Urinary bladder (tissue), 4 donors: Measurements from ENCODE around the gene ALKBH8. TPM values are rescaled to one million over a fixed set of nuclear protein-coding genes. Genes with fewer than 3 reads are reported as not detected.

Source experiments
- DNase-seq: peaks from one replicate; pipeline ENCODE4 v3.0.0-alpha.2; 2015; ENCODE audit errors: extremely low spot score
- H3K27ac ChIP-seq: one replicate; pipeline ENCODE4 v1.5.1; 2013; ENCODE audit warnings: low read depth, mild to moderate bottlenecking, moderate library complexity
- H3K36me3 ChIP-seq: one replicate; pipeline ENCODE4 v1.6.1; 2013; ENCODE audit warnings: mild to moderate bottlenecking, moderate library complexity; ENCODE audit not compliant: insufficient read depth
- H3K4me1 ChIP-seq: one replicate; pipeline ENCODE4 v1.6.1; 2013; ENCODE audit warnings: mild to moderate bottlenecking, moderate library complexity; ENCODE audit not compliant: insufficient read depth
- H3K4me3 ChIP-seq: one replicate; pipeline ENCODE4 v1.5.1; 2013; ENCODE audit warnings: low read depth, low read length
- WGBS: extraction: QIAGEN DNeasy Blood & Tissue Kit; methylation state at CpG from one replicate; pipeline ENCODE4 v1.1.7; 2013; 5-methylcytosine and 5-hydroxymethylcytosine counted together
- polyA plus RNA-seq: library from polyadenylated mRNA; stranded (reverse); fragments of 200-250 nt; gene quantifications from one replicate; pipeline ENCODE4 v1.2.3, GENCODE V29; 2013
- total RNA-seq: library from RNA; depleted of rRNA; stranded (reverse); fragments of >200 nt; gene quantifications from one replicate; pipeline ENCODE4 v1.2.3, GENCODE V29; 2014
- donor health status: healthy with polysubstance abuse.
- donor health status: healthy.

The ALKBH8 gene, protein sequence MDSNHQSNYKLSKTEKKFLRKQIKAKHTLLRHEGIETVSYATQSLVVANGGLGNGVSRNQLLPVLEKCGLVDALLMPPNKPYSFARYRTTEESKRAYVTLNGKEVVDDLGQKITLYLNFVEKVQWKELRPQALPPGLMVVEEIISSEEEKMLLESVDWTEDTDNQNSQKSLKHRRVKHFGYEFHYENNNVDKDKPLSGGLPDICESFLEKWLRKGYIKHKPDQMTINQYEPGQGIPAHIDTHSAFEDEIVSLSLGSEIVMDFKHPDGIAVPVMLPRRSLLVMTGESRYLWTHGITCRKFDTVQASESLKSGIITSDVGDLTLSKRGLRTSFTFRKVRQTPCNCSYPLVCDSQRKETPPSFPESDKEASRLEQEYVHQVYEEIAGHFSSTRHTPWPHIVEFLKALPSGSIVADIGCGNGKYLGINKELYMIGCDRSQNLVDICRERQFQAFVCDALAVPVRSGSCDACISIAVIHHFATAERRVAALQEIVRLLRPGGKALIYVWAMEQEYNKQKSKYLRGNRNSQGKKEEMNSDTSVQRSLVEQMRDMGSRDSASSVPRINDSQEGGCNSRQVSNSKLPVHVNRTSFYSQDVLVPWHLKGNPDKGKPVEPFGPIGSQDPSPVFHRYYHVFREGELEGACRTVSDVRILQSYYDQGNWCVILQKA
- total RNA-seq, result 11.1 TPM
- polyA plus RNA-seq, result 5.1 TPM

DNA sequence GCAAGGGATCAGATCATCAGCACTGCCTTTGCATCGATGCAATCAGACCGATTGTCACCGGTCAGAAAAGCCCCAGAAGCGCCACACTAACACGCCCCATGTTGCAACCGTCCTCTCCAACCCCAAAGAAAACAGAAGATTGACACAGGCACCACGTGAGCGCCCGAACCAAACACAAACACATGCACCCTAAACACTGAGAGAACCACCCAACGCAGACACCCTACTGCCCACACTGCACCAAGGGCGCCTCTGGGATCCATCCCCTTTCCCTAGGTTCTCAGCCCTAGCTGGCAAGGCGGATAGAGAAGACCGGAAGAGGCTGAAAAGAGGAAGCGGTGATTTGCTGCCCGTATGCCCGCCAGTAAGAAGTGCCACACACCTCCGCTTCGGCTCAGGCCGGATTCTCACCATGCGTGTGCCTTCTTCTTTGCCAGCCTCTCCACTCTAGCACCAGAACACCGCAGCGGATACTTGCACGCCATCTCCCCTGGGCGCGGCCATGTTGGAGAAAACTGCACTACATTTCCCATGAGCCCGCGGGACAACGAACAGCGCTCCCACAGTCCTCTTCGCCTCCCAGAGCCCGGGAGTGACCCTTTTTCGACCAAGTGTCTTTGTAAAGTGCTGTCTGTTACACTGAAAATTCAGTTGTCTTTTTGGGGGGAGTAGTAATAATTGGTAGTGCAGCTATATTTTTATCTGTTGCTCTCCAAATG, at the start of gene ALKBH8:
Gene ALKBH8, minus strand, starts transcription at position 517 of the 719 bp plus-strand sequence. CDS start 4,842 bp downstream, outside the sequence.
- DNase-seq, result peak; percentile 37
- no peaks in the 10 kb centered on the region for H3K36me3 ChIP-seq
- H3K27ac ChIP-seq, result peak within 1 kb of the TSS; percentile 69
- under 1% methylated on average over 32 of the region's 32 CpGs for WGBS
- peak within 1 kb of the TSS; percentile 62 for H3K4me3 ChIP-seq
- no peaks in the 10 kb centered on the region for H3K4me1 ChIP-seq

DNA sequence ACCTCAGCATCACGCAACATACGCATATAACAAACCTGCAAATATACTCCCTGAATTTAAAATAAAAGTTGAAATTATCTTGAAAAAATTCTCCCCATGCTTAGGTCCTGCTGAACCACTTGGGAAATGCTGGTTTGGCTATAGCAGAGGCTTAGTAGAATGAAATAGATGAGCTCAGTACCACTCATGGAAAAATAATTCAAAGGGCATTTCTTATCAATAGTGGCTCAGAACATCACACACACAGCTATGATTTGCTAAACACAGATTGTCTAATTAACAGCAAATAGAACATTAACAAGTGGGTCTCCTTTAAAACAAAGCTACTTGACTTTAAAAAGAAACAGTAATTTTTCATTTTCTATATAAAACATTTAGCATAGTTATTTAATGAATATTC, 46.9 kb upstream of the ALKBH8 start:
- H3K27ac ChIP-seq, result no peak overlapping the region
- WGBS, result 98% methylated on average over 2 of the region's 2 CpGs
- H3K36me3 ChIP-seq, result no peaks in the 10 kb centered on the region
- H3K4me1 ChIP-seq, result no peaks in the 10 kb centered on the region
- no peak overlapping the region for H3K4me3 ChIP-seq
- DNase-seq, result no peak

DNA sequence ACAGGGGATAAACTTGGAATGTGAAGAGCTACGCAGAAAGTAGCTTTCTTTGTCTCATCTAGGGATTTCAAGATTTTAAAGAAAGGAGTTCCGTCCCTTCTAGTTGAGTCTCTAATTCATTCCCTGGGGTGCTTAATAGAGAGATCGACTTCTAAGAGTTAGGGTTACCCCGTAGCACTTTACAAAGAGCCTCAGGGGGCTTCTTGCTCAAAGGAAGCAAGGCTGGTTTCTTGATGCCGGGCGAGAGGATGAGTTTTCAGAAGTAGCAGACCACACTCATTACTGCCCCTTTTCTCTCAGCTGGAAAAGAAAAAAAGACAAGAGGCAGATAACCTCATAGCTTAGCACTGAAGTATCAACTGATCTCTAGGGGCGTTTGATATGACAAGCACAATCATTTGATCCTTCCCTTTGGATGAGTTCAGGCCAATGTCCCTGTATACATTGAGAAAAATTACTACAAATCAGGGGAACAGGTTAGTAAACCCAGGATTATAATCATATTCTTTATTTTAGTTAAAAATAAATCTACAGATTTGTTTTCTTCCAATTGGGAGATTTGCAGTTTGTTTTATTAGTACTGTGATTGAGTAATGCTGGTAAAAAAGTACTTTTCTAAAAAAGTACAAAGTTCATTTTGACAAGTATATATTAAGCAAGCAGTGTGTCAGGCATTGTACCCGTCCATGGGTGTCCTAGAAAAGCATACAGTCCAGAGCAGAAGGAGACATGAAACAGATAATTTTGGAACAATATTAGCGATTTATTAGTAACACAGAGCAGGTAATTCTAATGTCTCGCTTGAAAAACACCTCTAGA, 44.1 kb upstream of the ALKBH8 start:
- Histone ChIP-seq H3K27ac (no peak overlapping the region), H3K4me3 (no peak overlapping the region), H3K36me3 (no peaks in the 10 kb centered on the region), H3K4me1 (no peaks in the 10 kb centered on the region)
- WGBS, result 41% methylated on average over 10 of the region's 10 CpGs
- no peak for DNase-seq

DNA sequence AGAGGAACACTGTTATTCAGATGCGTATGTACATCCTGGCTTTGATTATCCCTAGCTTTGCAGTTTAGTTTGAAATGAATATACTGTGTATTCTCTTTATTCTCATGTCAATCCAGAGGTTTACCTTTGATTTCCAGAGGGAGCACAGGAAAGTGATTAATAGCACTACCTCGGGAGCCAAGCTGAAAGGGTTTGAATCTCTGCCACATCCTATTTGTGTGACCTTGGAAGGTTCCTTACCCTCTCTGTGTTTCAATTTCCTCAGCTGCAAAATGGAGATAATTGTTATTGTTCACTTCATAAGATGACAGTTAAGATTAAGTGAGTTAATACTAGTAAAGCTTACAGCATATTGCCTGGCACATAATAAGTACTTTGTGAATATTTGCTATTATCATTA, 43.3 kb upstream of the ALKBH8 start:
- WGBS, result 32% methylated on average over 2 of the region's 2 CpGs
- DNase-seq, result no peak
- Histone ChIP-seq H3K4me3 (no peak overlapping the region), H3K4me1 (no peaks in the 10 kb centered on the region), H3K36me3 (no peaks in the 10 kb centered on the region), H3K27ac (no peak overlapping the region)

DNA sequence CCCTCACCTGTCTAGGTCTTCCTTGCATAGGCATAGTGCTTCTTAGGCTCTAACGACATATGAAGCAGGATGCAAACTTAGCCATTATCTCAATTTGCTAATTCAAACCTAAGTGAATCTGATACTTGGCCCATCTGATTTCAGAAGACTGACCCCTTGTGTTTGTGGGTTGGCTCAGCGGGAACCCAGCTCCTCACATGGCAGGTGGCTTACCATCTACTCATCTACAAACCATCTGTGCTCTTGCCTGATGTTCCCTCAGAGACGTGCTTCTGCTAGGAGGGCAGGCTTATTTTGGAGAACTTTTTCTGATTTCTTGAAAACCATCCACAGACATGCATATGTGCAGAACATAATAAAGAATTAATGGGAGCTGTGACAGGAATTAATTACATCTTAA, 40.6 kb upstream of the ALKBH8 start:
- WGBS, result 82% methylated on average over 3 of the region's 3 CpGs

DNA sequence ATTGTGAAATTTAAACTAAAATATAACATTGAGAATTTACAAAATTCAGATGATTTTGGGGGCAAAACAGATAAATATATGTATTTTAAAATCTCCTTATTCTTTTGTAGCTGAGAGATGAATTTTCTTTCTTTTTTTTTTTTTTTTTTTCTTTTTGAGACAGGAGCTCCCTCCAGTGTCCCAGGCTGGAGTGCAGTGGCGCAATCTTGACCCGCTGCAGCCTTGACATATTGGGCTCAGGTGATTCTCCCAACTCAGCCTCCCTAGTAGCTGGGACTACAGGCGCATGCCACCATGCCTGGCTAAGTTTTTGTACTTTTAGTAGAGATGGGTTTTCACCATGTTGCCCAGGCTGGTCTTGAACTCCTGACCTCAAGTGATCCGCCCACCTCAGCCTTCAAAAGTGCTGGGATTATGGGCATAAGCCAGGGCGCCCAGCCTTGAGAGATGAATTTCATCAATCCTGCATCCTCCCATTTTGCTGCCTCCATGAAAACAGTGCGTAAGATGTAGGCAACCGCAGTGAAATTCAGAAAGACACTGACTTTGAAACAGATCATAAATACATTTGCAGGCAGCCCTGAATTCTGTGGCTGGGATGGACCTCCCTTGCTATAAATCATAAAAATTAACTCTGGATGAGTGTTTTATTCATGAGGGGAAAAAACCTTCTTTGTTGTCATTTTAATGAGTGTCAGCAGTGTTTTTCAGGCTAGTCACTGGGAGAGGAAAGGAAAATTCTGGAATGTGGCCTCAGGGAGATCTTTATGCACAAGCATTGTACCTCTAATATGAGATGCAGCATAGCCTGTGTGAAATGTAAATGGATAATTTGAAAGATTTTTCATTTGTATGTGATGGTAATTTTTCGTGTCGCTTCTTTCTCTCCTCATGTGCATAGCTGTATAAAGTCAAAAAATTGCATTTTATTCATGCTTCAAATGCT, 39.8 kb upstream of the ALKBH8 start:
- no peaks in the 10 kb centered on the region for H3K4me1 ChIP-seq
- DNase-seq, result no peak
- H3K4me3 ChIP-seq, result no peak overlapping the region
- no peaks in the 10 kb centered on the region for H3K36me3 ChIP-seq
- 89% methylated on average over 9 of the region's 9 CpGs for WGBS
- H3K27ac ChIP-seq, result no peak overlapping the region

More for the DNA sequence above, 40.6 kb upstream of the ALKBH8 start:
- no peak overlapping the region for H3K4me3 ChIP-seq
- DNase-seq, result no peak
- no peaks in the 10 kb centered on the region for H3K4me1 ChIP-seq
- H3K27ac ChIP-seq, result no peak overlapping the region
- H3K36me3 ChIP-seq, result no peaks in the 10 kb centered on the region

DNA sequence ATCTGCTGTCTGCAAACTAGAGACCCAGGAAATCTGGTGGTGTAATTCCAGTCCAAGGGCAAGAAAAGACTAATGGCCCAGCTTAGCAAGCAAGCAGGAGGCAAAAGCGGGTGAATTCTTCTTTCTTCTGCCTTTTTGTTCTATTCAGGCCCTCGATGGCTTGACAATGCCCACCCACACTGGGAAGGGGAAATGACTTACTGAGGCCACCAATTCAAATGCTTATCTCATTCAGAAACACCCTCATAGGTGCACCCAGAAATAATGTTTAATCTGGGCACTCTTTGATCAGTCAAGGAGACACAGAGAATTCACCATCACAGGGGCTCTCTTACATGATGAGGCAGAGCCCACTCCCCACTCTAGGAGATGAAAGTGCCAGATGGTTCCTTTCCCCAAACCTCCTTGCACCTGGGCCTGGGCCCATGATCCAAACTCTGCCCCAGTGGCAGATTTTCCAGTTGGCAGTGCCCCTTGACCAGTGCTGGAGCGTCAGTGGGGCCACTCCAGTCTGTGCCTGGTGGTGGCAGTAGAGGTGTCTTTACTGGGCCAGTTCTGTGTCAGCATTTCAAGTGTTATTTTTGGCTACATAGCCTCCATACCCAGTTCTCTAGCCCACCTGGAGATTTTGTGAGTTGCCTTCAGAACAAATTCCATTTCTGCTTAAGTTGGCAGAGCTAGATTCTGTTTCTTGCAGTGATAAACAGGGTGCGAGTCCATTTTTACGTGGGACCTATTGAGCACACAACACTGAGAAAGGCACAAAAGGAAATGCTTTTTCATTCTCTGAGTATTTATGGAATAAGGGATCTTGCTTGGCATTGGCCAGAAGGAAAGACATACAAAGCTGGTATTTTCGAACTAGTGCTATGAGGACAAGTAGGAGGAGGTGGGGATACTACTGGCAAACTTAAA, 32.9 kb upstream of the ALKBH8 start:
- no peak overlapping the region for H3K27ac ChIP-seq
- no peaks in the 10 kb centered on the region for H3K4me1 ChIP-seq
- H3K36me3 ChIP-seq, result no peaks in the 10 kb centered on the region
- no peak overlapping the region for H3K4me3 ChIP-seq
- DNase-seq, result no peak
- WGBS, result 66% methylated on average over 6 of the region's 6 CpGs

DNA sequence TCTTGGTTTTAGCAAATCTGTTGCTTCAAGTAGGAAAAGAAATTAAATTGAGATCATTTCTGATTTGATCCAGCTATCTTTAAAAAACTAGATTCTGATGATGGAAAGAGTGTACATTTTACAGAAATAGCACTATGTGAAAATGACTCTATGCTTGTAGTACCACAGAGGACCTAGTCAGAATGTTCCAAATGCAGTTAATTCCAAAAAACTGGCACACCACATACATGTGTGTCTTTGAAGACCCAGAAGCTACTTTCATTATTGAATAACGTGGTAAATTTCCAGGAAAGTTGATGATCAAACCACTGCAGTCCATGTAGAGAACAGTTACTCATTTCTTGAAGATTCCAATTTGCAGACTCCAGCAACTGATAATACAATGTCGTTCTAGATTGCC, 29.2 kb upstream of the ALKBH8 start:
- WGBS, result 49% methylated on average over 2 of the region's 2 CpGs
- DNase-seq, result no peak
- no peaks in the 10 kb centered on the region for H3K36me3 ChIP-seq
- H3K27ac ChIP-seq, result no peak overlapping the region
- no peaks in the 10 kb centered on the region for H3K4me1 ChIP-seq
- no peak overlapping the region for H3K4me3 ChIP-seq

DNA sequence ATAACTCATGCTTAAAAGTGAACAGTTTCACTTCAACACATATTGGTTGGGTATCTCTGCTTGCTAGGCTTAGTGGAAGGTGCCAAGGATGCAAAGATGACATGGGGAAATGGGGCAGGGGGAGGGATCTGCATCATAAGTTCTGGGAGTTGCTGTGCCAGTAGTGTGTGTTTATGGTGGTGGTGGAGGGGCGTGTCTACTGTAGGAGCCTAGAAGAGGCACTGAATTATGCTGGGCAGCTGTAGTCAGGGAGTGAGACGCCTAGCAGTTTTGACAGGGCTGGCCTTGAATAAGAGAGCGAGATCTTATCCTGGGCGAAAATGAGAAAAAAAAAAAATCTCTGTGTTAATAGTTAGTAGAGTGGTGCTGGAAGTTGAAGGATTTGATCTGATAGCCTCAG, 28.4 kb upstream of the ALKBH8 start:
- Histone ChIP-seq H3K4me3 (no peak overlapping the region), H3K36me3 (no peaks in the 10 kb centered on the region), H3K27ac (no peak overlapping the region), H3K4me1 (no peaks in the 10 kb centered on the region)
- 32% methylated on average over 4 of the region's 4 CpGs for WGBS
- DNase-seq, result no peak

DNA sequence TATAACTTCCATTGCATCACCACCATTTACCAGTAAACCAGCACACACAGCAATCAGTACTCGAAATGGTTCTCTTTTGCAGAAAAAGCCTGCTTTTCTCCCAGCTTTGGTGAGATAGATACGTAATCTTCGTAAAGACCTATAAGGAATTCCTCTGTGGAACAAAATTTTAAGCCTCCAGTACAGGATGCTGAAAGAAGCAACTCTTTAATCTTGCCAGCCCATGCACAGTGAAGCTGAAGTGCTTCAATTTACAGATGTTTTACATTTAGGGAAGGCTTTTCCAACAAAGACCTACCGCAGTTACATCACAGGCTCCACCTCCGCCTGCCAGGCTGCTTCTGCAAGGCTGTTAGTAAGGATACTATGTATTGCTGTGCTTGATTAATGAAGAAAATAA, 27.3 kb upstream of the ALKBH8 start:
- WGBS, result 13% methylated on average over 5 of the region's 5 CpGs
- Histone ChIP-seq H3K27ac (no peak overlapping the region), H3K4me1 (no peaks in the 10 kb centered on the region), H3K4me3 (no peak overlapping the region), H3K36me3 (no peaks in the 10 kb centered on the region)
- DNase-seq, result no peak

DNA sequence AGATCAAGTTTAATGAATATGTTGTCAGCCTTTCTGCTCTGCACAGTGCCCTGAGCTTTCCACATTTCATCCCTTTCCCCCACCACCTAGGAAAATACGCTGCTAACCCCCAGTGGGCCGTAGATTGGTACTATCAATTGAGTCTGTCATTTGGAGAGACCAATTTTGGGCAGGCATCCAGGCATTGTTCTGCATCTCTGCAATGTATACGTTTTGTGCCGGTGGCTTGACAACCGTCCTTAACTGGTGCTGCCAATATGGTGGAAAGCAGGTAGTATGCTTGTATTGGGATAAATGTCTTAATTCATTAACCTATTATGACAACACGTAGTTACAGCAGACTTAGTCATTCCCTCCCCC, 26.7 kb upstream of the ALKBH8 start:
- peak overlapping the region; percentile 57 for H3K4me3 ChIP-seq
- no peak for DNase-seq
- no peaks in the 10 kb centered on the region for H3K4me1 ChIP-seq

More for the DNA sequence above, 26.7 kb upstream of the ALKBH8 start:
- H3K27ac ChIP-seq, result no peak overlapping the region
- no peaks in the 10 kb centered on the region for H3K36me3 ChIP-seq
- 8% methylated on average over 6 of the region's 6 CpGs for WGBS
